ENCODE results near the gene PDZD2.
"Not testable (repeated sequence)": the region's sequence is repeated elsewhere in the genome, so short reads cannot be mapped to it uniquely, and the experiment has no call there.

PDZD2 gene

DNA sequence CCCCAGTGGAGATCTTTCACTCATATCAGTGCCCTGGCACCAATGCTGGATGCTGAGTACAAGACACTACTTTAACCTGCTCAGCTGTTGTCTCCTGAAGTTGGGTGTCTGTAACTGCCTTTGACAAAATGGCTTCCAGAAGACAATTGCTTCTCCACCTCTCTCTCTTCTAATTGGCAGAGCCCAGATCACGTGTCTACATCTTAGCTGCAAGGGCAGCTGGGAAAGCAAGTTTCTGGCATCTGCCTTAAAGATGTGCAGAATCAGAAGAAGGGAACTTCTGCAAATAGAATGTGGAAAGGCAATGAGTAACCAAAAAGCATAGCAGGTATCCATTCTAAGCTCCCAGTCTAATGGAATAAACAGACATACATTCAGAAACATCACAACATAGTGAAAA lies 81.1 kb downstream of the PDZD2 start:
- TF ChIP-seq, protein P1, sequence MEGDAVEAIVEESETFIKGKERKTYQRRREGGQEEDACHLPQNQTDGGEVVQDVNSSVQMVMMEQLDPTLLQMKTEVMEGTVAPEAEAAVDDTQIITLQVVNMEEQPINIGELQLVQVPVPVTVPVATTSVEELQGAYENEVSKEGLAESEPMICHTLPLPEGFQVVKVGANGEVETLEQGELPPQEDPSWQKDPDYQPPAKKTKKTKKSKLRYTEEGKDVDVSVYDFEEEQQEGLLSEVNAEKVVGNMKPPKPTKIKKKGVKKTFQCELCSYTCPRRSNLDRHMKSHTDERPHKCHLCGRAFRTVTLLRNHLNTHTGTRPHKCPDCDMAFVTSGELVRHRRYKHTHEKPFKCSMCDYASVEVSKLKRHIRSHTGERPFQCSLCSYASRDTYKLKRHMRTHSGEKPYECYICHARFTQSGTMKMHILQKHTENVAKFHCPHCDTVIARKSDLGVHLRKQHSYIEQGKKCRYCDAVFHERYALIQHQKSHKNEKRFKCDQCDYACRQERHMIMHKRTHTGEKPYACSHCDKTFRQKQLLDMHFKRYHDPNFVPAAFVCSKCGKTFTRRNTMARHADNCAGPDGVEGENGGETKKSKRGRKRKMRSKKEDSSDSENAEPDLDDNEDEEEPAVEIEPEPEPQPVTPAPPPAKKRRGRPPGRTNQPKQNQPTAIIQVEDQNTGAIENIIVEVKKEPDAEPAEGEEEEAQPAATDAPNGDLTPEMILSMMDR (IDR thresholded peaks at IDR 0.05; ENCODE audit: control insufficient read depth, insufficient read depth, low read depth, low read length, missing control alignments), result no peak
- no peak overlapping the region for H3K4me3 ChIP-seq (ENCODE audit: control insufficient read depth, low read depth, low read length)
- no peak for DNase-seq (ENCODE audit: low read depth)

DNA sequence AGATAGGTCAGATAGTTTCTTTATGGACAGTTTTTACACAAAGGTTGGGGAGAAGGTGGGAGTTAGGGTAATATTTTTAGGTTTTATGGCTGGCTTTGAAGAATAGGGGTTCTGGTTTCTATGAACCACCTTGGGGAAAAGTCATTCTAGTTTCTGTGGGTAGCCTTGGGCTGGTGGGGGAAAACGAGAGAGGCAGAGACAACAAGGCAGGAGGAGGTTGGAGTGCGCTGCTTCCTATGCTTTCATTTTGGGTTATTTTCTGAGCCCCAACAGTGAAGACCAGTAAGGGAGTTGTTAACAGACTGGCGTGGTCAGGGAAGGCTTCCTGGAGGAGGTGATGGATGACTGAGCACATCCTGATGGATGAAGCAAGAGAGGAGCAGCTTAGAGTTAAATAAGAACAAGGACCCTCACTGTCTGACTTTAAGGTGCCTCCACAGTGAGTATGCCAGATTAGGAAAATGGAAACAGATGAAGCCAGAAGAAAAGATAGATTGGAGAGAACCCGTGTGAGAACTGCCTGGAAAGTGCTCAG lies 81.9 kb downstream of the PDZD2 start:
- no peak overlapping the region for H3K4me3 ChIP-seq (ENCODE audit: control insufficient read depth, low read depth, low read length)
- TF ChIP-seq, protein P1 (IDR thresholded peaks at IDR 0.05; ENCODE audit: control insufficient read depth, insufficient read depth, low read depth, low read length, missing control alignments), result no peak
- no peak for DNase-seq (ENCODE audit: low read depth)

DNA sequence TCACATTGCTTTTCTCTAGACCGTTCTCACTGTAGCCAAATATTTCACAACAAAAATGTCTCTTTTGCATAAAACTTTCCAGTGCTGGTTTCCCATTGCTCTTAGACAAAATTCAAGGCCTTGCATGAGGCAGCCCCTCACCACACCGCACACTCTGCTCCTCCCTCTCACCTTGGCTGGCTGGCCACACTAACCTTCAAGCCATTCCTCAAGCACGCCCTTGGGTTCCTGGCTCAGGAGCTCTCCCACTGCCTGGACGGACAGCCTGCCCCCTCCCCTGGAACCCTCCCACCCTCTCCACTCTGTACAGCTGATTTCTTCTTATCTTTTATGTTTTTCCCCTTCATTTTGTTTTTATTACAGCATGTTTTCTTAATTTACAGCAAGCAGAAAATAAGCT lies 83.2 kb downstream of the PDZD2 start:
- no peak overlapping the region for H3K4me3 ChIP-seq (ENCODE audit: control insufficient read depth, low read depth, low read length)
- TF ChIP-seq, protein P1 (IDR thresholded peaks at IDR 0.05; ENCODE audit: control insufficient read depth, insufficient read depth, low read depth, low read length, missing control alignments), result no peak
- no peak for DNase-seq (ENCODE audit: low read depth)

DNA sequence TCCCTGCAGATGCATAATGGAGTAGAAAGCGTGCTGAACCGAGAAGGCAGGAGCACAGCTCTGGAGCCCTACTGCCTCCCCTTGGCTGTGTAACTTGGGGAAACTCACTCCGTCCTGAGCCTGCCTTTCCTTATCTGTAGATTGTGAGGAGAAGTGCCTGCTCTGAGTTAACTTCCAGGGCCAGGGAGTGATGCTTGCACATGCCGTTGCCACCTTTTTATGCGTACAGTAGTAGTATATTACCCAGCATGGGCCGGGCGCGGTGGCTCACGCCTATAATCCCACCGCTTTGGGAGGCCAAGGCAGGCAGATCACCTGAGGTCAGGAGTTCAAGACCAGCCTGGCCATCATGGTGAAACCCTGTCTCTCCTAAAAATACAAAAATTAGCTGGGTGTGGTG lies 87.1 kb downstream of the PDZD2 start:
- no peak overlapping the region for H3K4me3 ChIP-seq (ENCODE audit: control insufficient read depth, low read depth, low read length)
- no peak for DNase-seq (ENCODE audit: low read depth)
- TF ChIP-seq, protein P1 (IDR thresholded peaks at IDR 0.05; ENCODE audit: control insufficient read depth, insufficient read depth, low read depth, low read length, missing control alignments), result no peak

DNA sequence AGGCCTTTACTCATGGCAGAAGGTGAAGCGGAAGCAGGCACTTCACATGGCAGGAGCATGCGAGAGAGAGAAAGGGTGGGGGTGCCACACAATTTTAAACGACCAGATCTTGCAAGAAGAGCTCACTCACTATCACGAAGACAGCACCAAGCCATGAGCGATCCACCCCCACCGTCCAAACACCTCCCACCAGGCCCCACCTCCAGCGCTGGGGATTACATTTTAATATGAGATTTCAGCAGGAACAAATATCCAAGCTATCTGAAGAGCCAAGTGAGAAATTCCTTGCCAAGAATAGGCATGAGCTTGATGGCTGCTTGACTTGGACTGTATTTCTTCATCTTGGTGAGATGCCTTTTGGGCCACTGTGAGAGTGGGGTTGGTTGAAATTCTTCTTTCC lies 88.0 kb downstream of the PDZD2 start:
- no peak overlapping the region for H3K4me3 ChIP-seq (ENCODE audit: control insufficient read depth, low read depth, low read length)
- TF ChIP-seq, protein P1 (IDR thresholded peaks at IDR 0.05; ENCODE audit: control insufficient read depth, insufficient read depth, low read depth, low read length, missing control alignments), result no peak
- DNase-seq (ENCODE audit: low read depth), result no peak

DNA sequence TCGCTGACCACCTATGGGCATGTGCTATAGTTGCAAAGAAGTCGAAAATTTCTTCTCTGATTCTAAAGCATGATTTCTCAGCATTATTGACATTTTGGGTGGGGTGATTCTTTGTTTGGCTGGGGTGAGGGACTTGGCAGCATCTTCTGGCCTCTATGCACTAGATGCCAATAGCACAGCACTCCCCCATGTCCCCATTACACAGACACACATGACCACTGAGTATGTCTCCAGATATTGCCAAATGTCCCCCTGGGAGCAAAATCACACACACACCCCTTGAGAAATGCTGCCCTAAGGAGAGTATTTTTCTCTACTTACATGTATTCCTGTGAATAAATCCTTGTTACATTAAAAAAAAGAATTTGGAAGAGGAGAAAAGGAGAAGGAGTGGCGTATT lies 89.1 kb downstream of the PDZD2 start:
- H3K4me3 ChIP-seq (ENCODE audit: control insufficient read depth, low read depth, low read length), result no peak overlapping the region
- no peak for DNase-seq (ENCODE audit: low read depth)
- TF ChIP-seq, protein P1 (IDR thresholded peaks at IDR 0.05; ENCODE audit: control insufficient read depth, insufficient read depth, low read depth, low read length, missing control alignments), result no peak

DNA sequence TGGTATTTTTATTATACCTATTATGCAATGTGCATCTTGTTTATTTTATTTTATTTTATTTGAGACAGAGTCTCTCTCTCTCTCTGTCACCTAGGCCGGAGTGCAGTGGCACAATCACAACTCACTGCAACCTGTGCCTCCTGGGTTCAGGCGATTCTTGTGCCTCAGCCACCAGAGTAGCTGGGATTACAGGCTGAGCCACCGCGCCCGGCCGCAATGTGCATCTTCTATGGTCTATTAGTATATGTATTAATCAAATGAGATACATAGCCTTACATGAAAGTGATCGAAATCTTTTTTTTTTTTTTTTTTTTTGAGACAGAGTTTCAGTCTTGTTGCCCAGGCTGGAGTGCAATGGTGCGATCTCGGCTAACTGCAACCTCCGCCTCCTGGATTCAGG lies 89.9 kb downstream of the PDZD2 start:
- H3K4me3 ChIP-seq (ENCODE audit: control insufficient read depth, low read depth, low read length); DNase-seq (ENCODE audit: low read depth): not testable (repeated sequence)
